Adrenal gland (tissue), 5 donors: ENCODE results near the gene CDH24.

Experiments
- CTCF ChIP-seq, 6 experiments: fragments of 450-650 bp in 4 of 6; fragments of 200-600 bp in 2 of 6; sonication (generic) in 1 of 6; IDR thresholded peaks; 1 replicate in 5 of 6; 2 replicates in 1 of 6; pipeline versions ENCODE4 v1.5.1 to v1.8.0; 2016 to 2021; ENCODE audit warnings: antibody characterized with exemption in 6 of 6, mild to moderate bottlenecking in 2 of 6, moderate library complexity in 1 of 6
- POLR2A ChIP-seq, 2 donors: fragments of 450-650 bp; IDR thresholded peaks; one replicate each; pipeline ENCODE4 v1.6.1; 2017; ENCODE audit warnings: antibody characterized with exemption in 2 of 2, mild to moderate bottlenecking in 2 of 2, moderate library complexity in 1 of 2
- donor health status: DM: no; HTN: no; CAD: no.

- TF ChIP-seq CTCF (IDR thresholded peaks at IDR 0.05) = no peak
- no peak for TF ChIP-seq POLR2A (IDR thresholded peaks at IDR 0.05)
Measured at GRCh38 chr14:23086565-23086964, 29.2 kb upstream of the CDH24 start.
